ENCODE measurements around the gene KIAA0513.

Gene KIAA0513

GRCh38 chr16:85092309-85092708 is 64.7 kb downstream of the KIAA0513 start:
- no peak for FAIRE-seq

GRCh38 chr16:85092851-85093250 is 65.3 kb downstream of the KIAA0513 start:
- no peak for FAIRE-seq

GRCh38 chr16:85093705-85094104 is 66.1 kb downstream of the KIAA0513 start:
- no peak for FAIRE-seq

- FAIRE-seq: no peak
Measured at GRCh38 chr16:85094176-85094805, 66.7 kb downstream of the KIAA0513 start.

GRCh38 chr16:85094812-85095211 is 67.2 kb downstream of the KIAA0513 start:
- FAIRE-seq: no peak

- FAIRE-seq: no peak
Measured at GRCh38 chr16:85096921-85097320, 69.3 kb downstream of the KIAA0513 start.

- FAIRE-seq: no peak
Measured at GRCh38 chr16:85098565-85098964, 71.0 kb downstream of the KIAA0513 start.

- FAIRE-seq: no peak
Measured at GRCh38 chr16:85100265-85100664, 72.7 kb downstream of the KIAA0513 start.

- FAIRE-seq: no peak
Measured at GRCh38 chr16:85101956-85102630, 74.5 kb downstream of the KIAA0513 start.

- FAIRE-seq: no peak
Measured at GRCh38 chr16:85103114-85104079, 75.8 kb downstream of the KIAA0513 start.

- FAIRE-seq: no peak
Measured at GRCh38 chr16:85104147-85104546, 76.6 kb downstream of the KIAA0513 start.

- no peak for FAIRE-seq
Measured at GRCh38 chr16:85104821-85105391, 77.3 kb downstream of the KIAA0513 start.

- no peak for FAIRE-seq
Measured at GRCh38 chr16:85105475-85105874, 77.9 kb downstream of the KIAA0513 start.

GRCh38 chr16:85107083-85107482 is 79.5 kb downstream of the KIAA0513 start:
- no peak for FAIRE-seq

- FAIRE-seq: no peak
Measured at GRCh38 chr16:85107532-85107931, 79.9 kb downstream of the KIAA0513 start.

- no peak for FAIRE-seq
Measured at GRCh38 chr16:85110105-85110504, 82.5 kb downstream of the KIAA0513 start.

- no peak for FAIRE-seq
Measured at GRCh38 chr16:85111184-85111583, 83.6 kb downstream of the KIAA0513 start.

- no peak for FAIRE-seq
Measured at GRCh38 chr16:85112364-85112763, 84.8 kb downstream of the KIAA0513 start, which contains the start of gene CIBAR2. CIBAR2 (minus strand) TSS chr16:85112472; CDS start chr16:85112352, 120 bp downstream.

- FAIRE-seq: no peak
Measured at GRCh38 chr16:85113168-85113733, 85.7 kb downstream of the KIAA0513 start.

GRCh38 chr16:85113913-85114312 is 86.3 kb downstream of the KIAA0513 start:
- no peak for FAIRE-seq

- FAIRE-seq: no peak
Measured at GRCh38 chr16:85114909-85115567, 87.4 kb downstream of the KIAA0513 start.

- no peak for FAIRE-seq
Measured at GRCh38 chr16:85117418-85117817, 89.8 kb downstream of the KIAA0513 start.
